Endothelial cell (in vitro differentiated cells): Measurements from ENCODE around the gene ABHD17C. TPM values are rescaled to one million over a fixed set of nuclear protein-coding genes. Genes with fewer than 3 reads are reported as not detected.

ENCODE experiments used
- DNase-seq: peaks from one replicate; pipeline ENCODE4 v3.0.0; 2021; ENCODE audit warnings: low spot score
- H3K27ac Mint-ChIP-seq: one replicate; pipeline ENCODE4 v1.8.0; 2021; ENCODE audit warnings: mixed read lengths, inconsistent platforms; ENCODE audit not compliant: unreplicated experiment
- H3K27me3 Mint-ChIP-seq: one replicate; pipeline ENCODE4 v1.8.0; 2021; ENCODE audit warnings: mild to moderate bottlenecking, moderate library complexity, mixed read lengths, inconsistent platforms; ENCODE audit not compliant: unreplicated experiment
- H3K36me3 Mint-ChIP-seq: one replicate; pipeline ENCODE4 v1.8.0; 2021; ENCODE audit warnings: mild to moderate bottlenecking, low read depth, mixed read lengths, inconsistent platforms; ENCODE audit not compliant: unreplicated experiment
- H3K4me1 Mint-ChIP-seq: one replicate; pipeline ENCODE4 v1.8.0; 2021; ENCODE audit warnings: mild to moderate bottlenecking, mixed read lengths, inconsistent platforms; ENCODE audit not compliant: unreplicated experiment
- H3K4me3 Mint-ChIP-seq: one replicate; pipeline ENCODE4 v1.8.0; 2021; ENCODE audit warnings: mild to moderate bottlenecking, mixed read lengths, inconsistent platforms; ENCODE audit not compliant: unreplicated experiment
- H3K9me3 Mint-ChIP-seq: one replicate; pipeline ENCODE4 v1.8.0; 2021; ENCODE audit warnings: mixed read lengths, inconsistent platforms; ENCODE audit not compliant: unreplicated experiment
- total RNA-seq: library from RNA; stranded (reverse); fragmentation: NEBNext Ultra II Directional; extraction: Animal tissue kit (Norgen Biotek cat#: 25700); gene quantifications from one replicate; pipeline ENCODE4 v1.2.1, GENCODE V29; 2021; ENCODE audit not compliant: unreplicated experiment
- TF ChIP-seq, protein P1 (sequence below): fragments of 200-600 bp; sonication (generic); IDR thresholded peaks from one replicate; pipeline ENCODE4 v1.5.0; 2021; ENCODE audit warnings: antibody characterized with exemption; ENCODE audit not compliant: unreplicated experiment

ABHD17C gene
- total RNA-seq, 1 donor from 2014 or later: 3.3 TPM

DNA sequence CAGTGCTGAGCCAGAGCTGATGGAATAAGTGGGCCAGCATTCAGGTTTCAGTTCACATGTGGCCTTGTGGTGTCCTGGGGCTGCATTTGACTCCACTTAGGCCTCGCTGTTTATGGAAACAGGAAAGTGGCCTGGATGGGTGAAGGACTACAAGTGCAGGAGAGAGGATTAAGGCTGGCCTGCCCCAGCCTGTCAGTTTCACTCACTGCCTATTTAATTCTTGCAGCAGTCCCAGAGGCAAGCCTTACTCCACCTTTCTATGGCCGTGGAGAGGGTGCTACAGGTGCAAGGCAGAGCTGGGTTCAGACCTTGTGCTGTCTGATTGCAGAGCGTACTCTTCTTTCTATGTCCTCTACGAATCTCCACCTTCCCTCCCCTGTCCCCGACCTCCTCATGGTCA lies 37.7 kb downstream of the ABHD17C start:
- Mint-ChIP-seq H3K36me3 (no peaks in the 10 kb centered on the region), H3K27me3 (no peaks in the 10 kb centered on the region), H3K4me3 (no peak overlapping the region), H3K9me3 (no peaks in the 10 kb centered on the region), H3K4me1 (peaks cover 4% of the 10 kb centered on the region), H3K27ac (no peak overlapping the region)
- TF ChIP-seq, protein P1, sequence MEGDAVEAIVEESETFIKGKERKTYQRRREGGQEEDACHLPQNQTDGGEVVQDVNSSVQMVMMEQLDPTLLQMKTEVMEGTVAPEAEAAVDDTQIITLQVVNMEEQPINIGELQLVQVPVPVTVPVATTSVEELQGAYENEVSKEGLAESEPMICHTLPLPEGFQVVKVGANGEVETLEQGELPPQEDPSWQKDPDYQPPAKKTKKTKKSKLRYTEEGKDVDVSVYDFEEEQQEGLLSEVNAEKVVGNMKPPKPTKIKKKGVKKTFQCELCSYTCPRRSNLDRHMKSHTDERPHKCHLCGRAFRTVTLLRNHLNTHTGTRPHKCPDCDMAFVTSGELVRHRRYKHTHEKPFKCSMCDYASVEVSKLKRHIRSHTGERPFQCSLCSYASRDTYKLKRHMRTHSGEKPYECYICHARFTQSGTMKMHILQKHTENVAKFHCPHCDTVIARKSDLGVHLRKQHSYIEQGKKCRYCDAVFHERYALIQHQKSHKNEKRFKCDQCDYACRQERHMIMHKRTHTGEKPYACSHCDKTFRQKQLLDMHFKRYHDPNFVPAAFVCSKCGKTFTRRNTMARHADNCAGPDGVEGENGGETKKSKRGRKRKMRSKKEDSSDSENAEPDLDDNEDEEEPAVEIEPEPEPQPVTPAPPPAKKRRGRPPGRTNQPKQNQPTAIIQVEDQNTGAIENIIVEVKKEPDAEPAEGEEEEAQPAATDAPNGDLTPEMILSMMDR: no peak
- no peak for DNase-seq

DNA sequence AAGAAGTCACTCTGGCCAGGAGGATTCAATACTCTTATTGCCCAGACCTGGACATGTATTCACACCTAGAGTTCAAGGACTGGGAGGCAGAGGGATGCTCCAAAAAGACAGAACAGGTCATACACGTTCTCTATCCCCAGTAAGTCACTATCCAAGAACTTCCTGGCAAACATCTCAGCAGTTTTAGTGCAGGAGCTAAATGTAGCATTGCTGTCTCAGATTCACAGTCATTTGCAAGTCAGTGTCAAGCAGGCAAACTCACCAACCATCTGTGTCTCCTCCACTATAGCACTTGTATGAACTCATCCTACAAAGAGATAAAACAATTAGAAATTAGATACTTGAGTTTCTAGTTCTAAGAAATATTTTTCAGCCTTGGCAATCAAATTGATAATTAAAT lies 38.4 kb downstream of the ABHD17C start:
- Mint-ChIP-seq H3K4me3 (no peak overlapping the region), H3K27me3 (no peaks in the 10 kb centered on the region), H3K27ac (no peak overlapping the region), H3K9me3 (no peaks in the 10 kb centered on the region), H3K36me3 (no peaks in the 10 kb centered on the region), H3K4me1 (peaks cover 4% of the 10 kb centered on the region)
- no peak for DNase-seq
- TF ChIP-seq, protein P1: no peak

DNA sequence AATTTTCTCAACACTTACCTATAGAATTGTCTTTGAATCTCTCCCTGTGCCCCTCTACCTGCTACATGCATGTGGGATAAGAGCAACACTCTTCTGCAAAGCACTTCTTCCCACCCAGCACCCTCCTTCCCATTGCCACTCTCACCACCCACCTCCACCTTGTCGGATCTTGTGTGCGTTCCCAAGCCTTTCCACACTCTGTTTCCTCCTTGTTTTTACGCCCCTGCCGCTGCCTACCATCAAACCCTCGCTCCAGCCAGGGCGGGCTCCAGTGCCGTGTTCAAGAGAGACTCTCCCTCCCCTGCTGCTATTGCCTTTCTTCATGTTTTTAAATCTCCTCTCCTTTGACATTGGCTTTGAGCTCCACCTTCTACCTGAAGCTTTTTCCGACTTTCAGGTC lies 40.2 kb downstream of the ABHD17C start:
- Mint-ChIP-seq H3K27ac (no peak overlapping the region), H3K4me3 (no peak overlapping the region), H3K36me3 (peaks cover 4% of the 10 kb centered on the region), H3K9me3 (no peaks in the 10 kb centered on the region), H3K4me1 (peaks cover 4% of the 10 kb centered on the region), H3K27me3 (no peaks in the 10 kb centered on the region)
- TF ChIP-seq, protein P1: no peak
- no peak for DNase-seq

DNA sequence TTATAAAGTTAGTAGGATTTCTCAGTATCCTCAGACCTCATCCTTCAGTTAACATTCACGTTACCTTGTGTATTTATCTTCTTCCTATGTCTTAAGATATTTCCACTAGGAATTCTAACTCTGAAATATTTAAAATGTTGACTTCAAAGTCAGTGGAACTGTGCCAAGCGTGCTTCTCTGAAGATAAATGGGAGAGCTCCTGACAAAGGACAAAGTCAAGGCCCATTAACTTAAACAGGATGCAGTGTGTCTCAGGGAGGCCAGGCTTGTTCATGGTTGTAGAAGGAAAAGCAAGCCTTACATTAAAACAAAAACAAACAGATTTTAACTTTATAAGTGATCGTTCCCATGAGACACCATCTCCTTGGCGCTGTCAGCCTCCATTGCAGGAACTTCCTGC lies 41.5 kb downstream of the ABHD17C start:
- no peak for DNase-seq
- Mint-ChIP-seq H3K27ac (no peak overlapping the region), H3K4me3 (no peak overlapping the region), H3K27me3 (no peaks in the 10 kb centered on the region), H3K9me3 (no peaks in the 10 kb centered on the region), H3K36me3 (peaks cover 4% of the 10 kb centered on the region), H3K4me1 (peaks cover 4% of the 10 kb centered on the region)
- TF ChIP-seq, protein P1: no peak

DNA sequence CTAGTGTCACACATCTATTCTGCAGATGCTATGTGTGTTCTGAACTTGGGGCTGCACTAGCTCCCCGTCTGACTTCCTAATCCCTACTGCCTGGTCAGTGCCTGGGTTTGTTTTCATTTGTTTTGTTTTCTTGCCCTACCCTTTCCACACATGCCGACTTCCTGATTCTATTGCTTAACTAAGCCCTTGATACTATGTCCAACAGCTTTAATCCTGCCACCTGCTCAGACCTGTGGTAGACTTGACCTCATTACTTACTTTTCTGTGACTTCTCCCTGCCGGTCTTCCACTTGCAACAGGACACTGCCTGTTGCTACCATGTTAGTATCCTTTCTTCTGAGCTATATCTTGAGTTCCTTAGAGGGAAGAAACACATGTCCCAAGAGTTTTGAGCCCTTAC lies 44.8 kb downstream of the ABHD17C start:
- no peak overlapping the region for H3K27ac Mint-ChIP-seq
- peaks cover 4% of the 10 kb centered on the region for H3K4me1 Mint-ChIP-seq
- no peak overlapping the region for H3K4me3 Mint-ChIP-seq
- no peaks in the 10 kb centered on the region for H3K9me3 Mint-ChIP-seq
- TF ChIP-seq, protein P1: no peak
- H3K36me3 Mint-ChIP-seq: peaks cover 4% of the 10 kb centered on the region
- DNase-seq: no peak
- no peaks in the 10 kb centered on the region for H3K27me3 Mint-ChIP-seq
